Fibroblast of mammary gland (primary cell): ENCODE data around the gene PRMT3.

Experiments
- DNase-seq: peaks from one replicate; pipeline ENCODE4 v3.0.0-alpha.2; 2010; ENCODE audit warnings: low read depth
- H3K4me3 ChIP-seq: 2 replicates; pipeline ENCODE4 v1.5.1; 2011; ENCODE audit warnings: low read depth, mild to moderate bottlenecking, low read length, moderate library complexity; ENCODE audit not compliant: control insufficient read depth
- CTCF ChIP-seq: conservative IDR thresholded peaks from 2 replicates; pipeline ENCODE4 v1.5.1; 2011; ENCODE audit warnings: low read depth, low read length, inconsistent platforms; ENCODE audit not compliant: control insufficient read depth, insufficient read depth

Gene PRMT3

GRCh38 chr11:20452585-20452984 lies 65.1 kb downstream of the PRMT3 start:
- H3K4me3 ChIP-seq = no peak overlapping the region
- DNase-seq = no peak
- no peak for TF ChIP-seq CTCF

GRCh38 chr11:20453657-20454316 lies 66.3 kb downstream of the PRMT3 start:
- H3K4me3 ChIP-seq = no peak overlapping the region
- DNase-seq = no peak
- no peak for TF ChIP-seq CTCF

GRCh38 chr11:20457001-20457799 lies 69.7 kb downstream of the PRMT3 start:
- H3K4me3 ChIP-seq = no peak overlapping the region
- no peak for TF ChIP-seq CTCF
- peak; percentile 3 for DNase-seq

- no peak for DNase-seq
- no peak for TF ChIP-seq CTCF
- no peak overlapping the region for H3K4me3 ChIP-seq
These were observed 70.6 kb downstream of the PRMT3 start for GRCh38 chr11:20457934-20458680.

GRCh38 chr11:20458905-20459632 lies 71.6 kb downstream of the PRMT3 start:
- DNase-seq = no peak
- TF ChIP-seq CTCF = no peak

GRCh38 chr11:20459865-20460264 lies 72.3 kb downstream of the PRMT3 start:
- no peak overlapping the region for H3K4me3 ChIP-seq
- DNase-seq = no peak
- no peak for TF ChIP-seq CTCF

More at GRCh38 chr11:20458905-20459632, 71.6 kb downstream of the PRMT3 start:
- no peak overlapping the region for H3K4me3 ChIP-seq
